NCI-H748 (cell line): ENCODE results near the gene ORAI3.

Experiments
- DNase-seq: peaks from one replicate; lab custom pipeline; 2025; ENCODE audit not compliant: unreplicated experiment; lab: John Stamatoyannopoulos, UW

ORAI3 gene

GRCh38 chr16:30948667-30949649 lies at the start of gene ORAI3:
Gene ORAI3 (plus strand): TSS chr16:30949068. CDS start chr16:30949290, 222 bp downstream.
- DNase-seq: peak; percentile 46

GRCh38 chr16:30899794-30900193 lies 49.1 kb upstream of the ORAI3 start:
- no peak for DNase-seq

GRCh38 chr16:30900588-30900987 lies 48.3 kb upstream of the ORAI3 start:
- no peak for DNase-seq

GRCh38 chr16:30901201-30902028 lies 47.5 kb upstream of the ORAI3 start:
- no peak for DNase-seq

GRCh38 chr16:30902029-30902972 lies 46.6 kb upstream of the ORAI3 start:
- peak; percentile 61 for DNase-seq

- no peak for DNase-seq
Observed at GRCh38 chr16:30903002-30903401, 45.9 kb upstream of the ORAI3 start.

GRCh38 chr16:30903596-30903995 lies 45.3 kb upstream of the ORAI3 start:
- DNase-seq: no peak

- DNase-seq: no peak
Observed at GRCh38 chr16:30904114-30904780, 44.6 kb upstream of the ORAI3 start.

GRCh38 chr16:30907064-30907463 lies 41.8 kb upstream of the ORAI3 start:
- DNase-seq: no peak

GRCh38 chr16:30910427-30911029 lies 38.3 kb upstream of the ORAI3 start:
- DNase-seq: no peak

- no peak for DNase-seq
Observed at GRCh38 chr16:30912794-30913412, 36.0 kb upstream of the ORAI3 start.

- no peak for DNase-seq
Observed at GRCh38 chr16:30914830-30915229, 34.0 kb upstream of the ORAI3 start.

GRCh38 chr16:30918614-30919013 lies 30.3 kb upstream of the ORAI3 start:
- no peak for DNase-seq

- no peak for DNase-seq
Observed at GRCh38 chr16:30920891-30921290, 28.0 kb upstream of the ORAI3 start.

GRCh38 chr16:30921459-30921747 lies 27.5 kb upstream of the ORAI3 start:
- no peak for DNase-seq

GRCh38 chr16:30921748-30922419 lies 27.0 kb upstream of the ORAI3 start:
- peak; percentile 87 for DNase-seq

GRCh38 chr16:30922420-30922959 lies 26.4 kb upstream of the ORAI3 start:
- DNase-seq: peak; percentile 98

GRCh38 chr16:30922960-30923535 lies 25.8 kb upstream of the ORAI3 start:
- DNase-seq: peak; percentile 98
